Effector memory CD8-positive, alpha-beta T cell (primary cell): ENCODE data around the gene TRIB2.

ENCODE experiments used
- ATAC-seq: fragments of 150-1000 bp; cut with Tn5 transposase; replicated peaks from 2 replicates; pipeline ENCODE4 v1.10.0; 2021; ENCODE audit warnings: mild to moderate bottlenecking, moderate library complexity
- DNase-seq, 3 experiments: peaks; one replicate each; pipeline ENCODE4 v3.0.0; 2021
- H3K27ac Mint-ChIP-seq, 2 donors: one replicate each; pipeline ENCODE4 v1.8.0; 2022; ENCODE audit warnings: mild to moderate bottlenecking in 2 of 2, mixed read lengths in 2 of 2, moderate library complexity in 2 of 2
- H3K27me3 Mint-ChIP-seq, 2 donors: one replicate each; pipeline ENCODE4 v1.8.0; 2022; ENCODE audit warnings: mixed read lengths in 2 of 2
- H3K36me3 Mint-ChIP-seq: one replicate; pipeline ENCODE4 v1.8.0; 2022; ENCODE audit warnings: mild to moderate bottlenecking, moderate library complexity, mixed read lengths; ENCODE audit not compliant: insufficient read depth
- H3K4me1 Mint-ChIP-seq, 2 donors: one replicate each; pipeline ENCODE4 v1.8.0; 2022; ENCODE audit warnings: low read depth in 2 of 2, mixed read lengths in 2 of 2
- H3K4me3 Mint-ChIP-seq, 2 donors: one replicate each; pipeline ENCODE4 v1.8.0; 2022; ENCODE audit warnings: mild to moderate bottlenecking in 2 of 2, mixed read lengths in 2 of 2, moderate library complexity in 2 of 2
- H3K9me3 Mint-ChIP-seq, 2 donors: one replicate each; pipeline ENCODE4 v1.8.0; 2022; ENCODE audit warnings: mixed read lengths in 2 of 2

The TRIB2 gene

GRCh38 chr2:12684471-12684936, 32.2 kb upstream of the TRIB2 start:
- Mint-ChIP-seq H3K4me3 (no peak overlapping the region), H3K27me3 (peaks cover 6 to 12% of the 10 kb centered on the region in 2 donors), H3K4me1 (peaks cover 4 to 12% of the 10 kb centered on the region in 2 donors), H3K27ac (no peak overlapping the region), H3K36me3 (no peaks in the 10 kb centered on the region), H3K9me3 (peaks cover 0 to 5% of the 10 kb centered on the region in 2 donors)
- ATAC-seq (no peak), DNase-seq (no peak)

DNA sequence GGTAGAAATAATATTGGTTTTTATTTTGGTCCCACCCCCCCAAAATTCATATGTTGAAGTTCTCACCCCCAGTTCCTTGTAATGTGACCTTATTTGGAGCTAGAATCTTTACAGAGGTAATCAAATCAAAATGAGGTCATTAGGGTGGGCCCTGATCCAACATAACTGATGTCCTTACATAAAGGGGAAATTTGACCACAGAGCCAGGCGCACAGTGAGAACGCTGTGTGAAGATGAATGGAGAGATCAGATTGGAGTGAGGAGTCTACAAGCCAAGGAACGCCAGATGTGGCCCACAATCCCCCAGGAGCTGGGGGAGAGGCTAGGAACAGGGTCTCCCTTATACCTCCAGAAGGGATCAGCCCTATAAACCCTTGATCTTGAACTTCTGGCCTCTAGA, 31.6 kb upstream of the TRIB2 start:
- ATAC-seq = no peak
- Mint-ChIP-seq H3K36me3 (no peaks in the 10 kb centered on the region), H3K4me3 (no peak overlapping the region), H3K27me3 (peaks cover 6 to 12% of the 10 kb centered on the region in 2 donors), H3K9me3 (peaks cover 0 to 5% of the 10 kb centered on the region in 2 donors), H3K4me1 (peaks cover 4 to 12% of the 10 kb centered on the region in 2 donors), H3K27ac (no peak overlapping the region)
- no peak for DNase-seq

DNA sequence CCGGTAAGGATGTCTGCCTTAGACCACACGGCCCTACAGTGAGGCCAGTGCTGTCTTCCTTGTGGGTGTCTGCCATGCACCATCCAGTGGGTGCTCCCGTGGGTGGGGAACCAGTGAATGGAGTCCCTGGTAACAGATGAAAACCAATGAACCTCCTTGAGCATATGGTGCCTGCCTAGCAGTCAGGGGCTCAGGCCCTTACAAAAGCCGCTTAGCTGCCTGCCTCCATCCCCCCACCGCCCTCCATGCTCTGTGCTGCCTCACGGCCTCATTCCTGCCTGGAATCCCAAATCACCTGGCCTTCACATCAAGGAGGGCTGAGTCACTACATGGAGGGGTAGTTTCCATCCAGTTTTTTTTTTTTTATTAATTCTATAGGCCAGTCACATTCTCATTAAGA, 30.8 kb upstream of the TRIB2 start:
- H3K27me3 Mint-ChIP-seq = peaks cover 6 to 12% of the 10 kb centered on the region in 2 donors
- H3K4me3 Mint-ChIP-seq = no peak overlapping the region
- peaks cover 0 to 4% of the 10 kb centered on the region in 2 donors for H3K9me3 Mint-ChIP-seq
- H3K27ac Mint-ChIP-seq = no peak overlapping the region
- no peak for DNase-seq
- peaks cover 4 to 12% of the 10 kb centered on the region in 2 donors for H3K4me1 Mint-ChIP-seq
- ATAC-seq = no peak
- no peaks in the 10 kb centered on the region for H3K36me3 Mint-ChIP-seq

DNA sequence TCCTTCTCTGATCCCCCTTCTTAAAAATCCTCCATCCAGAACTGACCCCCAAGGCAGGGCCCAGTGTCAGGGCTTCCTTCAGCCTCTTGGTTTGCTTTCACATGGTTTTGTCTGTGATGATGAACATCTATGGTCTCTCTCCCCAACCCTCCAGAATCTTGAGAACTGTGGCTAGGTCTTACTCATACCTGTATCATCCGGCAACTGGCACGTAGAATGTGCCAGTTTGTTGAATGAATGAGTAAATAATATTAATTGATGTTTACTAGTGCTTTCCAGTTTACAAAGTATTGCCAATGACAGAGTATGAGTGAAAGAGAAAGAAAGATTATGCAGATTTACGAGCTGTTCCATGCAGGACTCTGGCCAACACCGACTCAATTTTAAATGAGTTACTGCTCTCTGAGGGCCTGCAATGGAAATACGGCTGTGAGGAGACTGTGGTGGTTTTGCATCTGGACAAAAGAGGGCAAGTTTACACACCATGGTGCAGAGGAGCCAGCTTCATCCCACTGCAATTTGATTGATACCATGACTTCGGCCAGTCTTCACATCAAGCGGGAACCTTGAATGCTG, 29.9 kb upstream of the TRIB2 start:
- Mint-ChIP-seq H3K27me3 (peaks cover 6 to 12% of the 10 kb centered on the region in 2 donors), H3K36me3 (no peaks in the 10 kb centered on the region), H3K9me3 (peaks cover 0 to 4% of the 10 kb centered on the region in 2 donors), H3K4me1 (peaks cover 4 to 12% of the 10 kb centered on the region in 2 donors), H3K4me3 (no peak overlapping the region), H3K27ac (no peak overlapping the region)
- DNase-seq (no peak), ATAC-seq (no peak)

- Mint-ChIP-seq H3K36me3 (no peaks in the 10 kb centered on the region), H3K4me1 (peaks cover 4 to 12% of the 10 kb centered on the region in 2 donors), H3K9me3 (peaks cover 0 to 8% of the 10 kb centered on the region in 2 donors), H3K27ac (no peak overlapping the region), H3K27me3 (peaks cover 0 to 12% of the 10 kb centered on the region in 2 donors), H3K4me3 (no peak overlapping the region)
- ATAC-seq = no peak
- no peak for DNase-seq
These were observed 28.6 kb upstream of the TRIB2 start for GRCh38 chr2:12688091-12688490.

DNA sequence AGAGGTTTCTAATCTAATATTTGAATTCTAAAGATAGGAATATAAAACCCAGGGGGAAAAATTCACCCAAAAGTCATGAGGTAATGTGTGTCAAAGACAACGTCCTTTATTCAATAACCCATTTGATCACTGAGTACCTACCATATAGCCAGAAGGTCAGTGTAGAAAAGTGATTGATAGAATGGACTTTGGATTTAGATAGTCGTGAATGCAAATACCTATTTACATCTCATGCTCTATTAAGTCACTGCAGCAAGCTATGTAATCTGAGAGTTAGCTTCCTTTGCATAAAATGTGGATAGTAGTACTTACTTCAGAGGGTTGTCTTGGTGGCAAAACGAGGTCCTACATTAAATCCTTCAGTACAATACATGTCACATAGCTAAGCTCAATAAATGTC, 27.8 kb upstream of the TRIB2 start:
- DNase-seq (no peak), ATAC-seq (no peak)
- Mint-ChIP-seq H3K4me1 (peaks cover 4 to 12% of the 10 kb centered on the region in 2 donors), H3K27ac (no peak overlapping the region), H3K4me3 (no peak overlapping the region), H3K27me3 (peaks cover 0 to 12% of the 10 kb centered on the region in 2 donors), H3K36me3 (no peaks in the 10 kb centered on the region), H3K9me3 (peaks cover 0 to 8% of the 10 kb centered on the region in 2 donors)

DNA sequence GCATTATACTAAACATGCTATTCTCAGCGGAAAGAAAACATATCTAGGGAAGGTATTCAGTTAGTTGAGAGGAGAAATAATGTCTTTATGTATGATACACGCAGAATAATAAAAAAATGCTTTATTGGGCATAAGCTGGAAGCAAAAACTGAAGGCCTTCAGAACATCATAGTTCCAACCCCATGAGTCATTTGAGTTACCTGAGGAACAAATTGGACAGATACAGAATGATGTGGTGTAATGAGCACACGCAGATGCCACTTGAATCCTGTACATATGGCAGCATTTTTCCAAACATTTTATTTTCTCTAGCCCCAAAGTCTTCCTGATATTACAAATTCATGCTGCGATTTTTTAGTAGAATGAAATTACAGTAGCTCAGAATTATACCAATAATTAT, 23.2 kb upstream of the TRIB2 start:
- Mint-ChIP-seq H3K27me3 (no peaks in the 10 kb centered on the region), H3K4me3 (no peak overlapping the region), H3K4me1 (peaks cover 0 to 2% of the 10 kb centered on the region in 2 donors), H3K9me3 (peaks cover 0 to 8% of the 10 kb centered on the region in 2 donors), H3K36me3 (no peaks in the 10 kb centered on the region), H3K27ac (no peak overlapping the region)
- DNase-seq (no peak), ATAC-seq (no peak)

DNA sequence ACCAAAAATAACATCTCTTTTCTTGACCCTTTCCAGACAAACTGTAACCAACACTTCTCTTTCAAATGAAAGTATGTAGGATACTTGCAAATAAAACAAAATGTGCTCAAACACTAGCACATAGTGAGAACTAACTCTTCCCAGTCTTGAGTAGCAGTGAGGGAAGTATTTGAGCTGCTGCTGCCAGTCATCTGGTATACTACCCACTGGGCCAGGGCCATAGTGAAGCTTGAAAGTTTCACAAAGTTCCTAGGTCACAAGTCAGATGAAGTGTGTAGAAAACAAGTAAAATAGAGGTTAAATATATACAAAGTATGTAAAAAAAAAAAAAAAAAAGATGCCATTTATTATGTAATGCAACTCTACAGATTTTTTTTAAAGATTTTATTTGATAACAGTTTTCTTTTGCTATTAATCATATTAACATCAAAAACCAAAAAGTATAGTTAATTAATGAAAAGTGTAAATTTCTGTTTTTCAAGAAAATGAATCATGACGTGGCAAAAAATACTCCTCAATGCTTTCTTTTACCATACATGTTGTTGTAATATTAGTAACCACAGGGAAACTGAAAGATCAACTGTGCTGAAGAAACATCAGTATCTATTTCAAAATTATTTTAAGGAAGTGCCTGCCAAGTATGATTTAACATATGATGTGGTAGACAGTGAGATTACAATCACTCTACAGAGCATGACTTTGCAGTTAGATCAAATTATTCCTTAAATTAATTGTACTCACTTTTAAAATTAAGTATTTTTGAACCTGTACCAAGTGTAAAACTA, 21.6 kb upstream of the TRIB2 start:
- Mint-ChIP-seq H3K27ac (no peak overlapping the region), H3K4me3 (no peak overlapping the region), H3K27me3 (no peaks in the 10 kb centered on the region), H3K36me3 (peaks cover 4% of the 10 kb centered on the region), H3K4me1 (peaks cover 2% of the 10 kb centered on the region in 2 donors), H3K9me3 (peaks cover 0 to 5% of the 10 kb centered on the region in 2 donors)
- ATAC-seq (no peak), DNase-seq (no peak)

DNA sequence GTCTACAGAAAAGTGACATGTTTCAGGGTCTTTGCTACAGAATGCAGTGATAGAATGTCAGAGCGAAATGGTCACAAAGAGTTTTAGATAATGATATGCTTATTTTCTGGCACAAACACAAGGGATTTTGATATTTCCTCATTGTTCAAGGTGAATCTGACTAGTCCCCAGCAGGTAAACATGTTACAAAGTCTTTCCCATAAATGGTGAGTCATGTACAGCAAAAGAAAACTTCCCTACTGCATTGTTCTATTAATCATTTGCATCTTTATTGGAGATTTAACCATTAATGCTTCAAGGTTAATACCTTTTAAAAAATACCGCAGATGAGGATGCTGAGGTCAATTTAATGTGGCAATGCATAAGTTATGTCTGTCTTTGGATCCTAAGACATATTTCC, 19.1 kb upstream of the TRIB2 start:
- no peak for DNase-seq
- Mint-ChIP-seq H3K4me1 (peaks cover 13 to 15% of the 10 kb centered on the region in 2 donors), H3K4me3 (no peak overlapping the region), H3K27ac (no peak overlapping the region), H3K9me3 (no peaks in the 10 kb centered on the region), H3K27me3 (no peaks in the 10 kb centered on the region), H3K36me3 (peaks cover 9% of the 10 kb centered on the region)
- no peak for ATAC-seq

DNA sequence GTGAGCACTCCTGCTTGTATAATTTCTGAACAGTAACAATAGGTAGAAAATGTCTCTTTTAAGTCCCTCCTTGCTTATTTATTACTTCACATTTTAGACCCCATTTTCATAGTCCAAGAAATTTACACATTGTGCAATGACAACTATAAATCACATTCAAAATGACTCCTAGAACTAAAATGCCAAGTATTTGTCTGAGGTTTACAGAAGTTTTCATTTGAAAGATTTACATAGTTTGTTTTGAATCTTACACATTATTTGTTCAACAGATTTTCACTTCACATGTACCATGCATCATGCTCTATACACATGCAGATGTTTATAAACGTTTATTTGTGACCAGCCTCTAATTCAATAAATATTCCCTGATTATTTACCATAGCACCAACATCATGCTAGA, 15.7 kb upstream of the TRIB2 start:
- Mint-ChIP-seq H3K36me3 (peaks cover 9% of the 10 kb centered on the region), H3K27ac (no peak overlapping the region), H3K4me3 (no peak overlapping the region), H3K4me1 (peaks cover 21 to 33% of the 10 kb centered on the region in 2 donors), H3K9me3 (no peaks in the 10 kb centered on the region), H3K27me3 (no peaks in the 10 kb centered on the region)
- no peak for ATAC-seq
- DNase-seq = no peak

DNA sequence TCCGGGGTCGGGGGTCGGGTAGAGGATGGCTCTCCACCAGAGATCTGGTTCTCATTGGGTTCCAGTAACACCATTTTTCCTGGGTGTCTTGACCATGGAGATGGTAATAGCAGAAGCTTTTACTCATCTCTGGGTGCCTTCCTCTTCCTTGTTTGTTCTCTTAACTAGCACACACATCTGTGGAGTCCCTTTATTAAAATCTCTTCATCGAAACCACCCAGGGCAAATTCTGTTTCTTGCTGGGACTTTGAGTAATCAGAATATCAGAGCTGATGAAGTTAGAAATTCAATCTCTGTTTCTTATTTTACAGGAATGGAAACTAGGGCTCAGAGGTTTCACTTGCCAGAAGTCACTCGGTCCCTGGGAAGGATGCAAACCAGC, 15.0 kb upstream of the TRIB2 start:
- DNase-seq = no peak
- peak overlapping the region in 1 of 2 donors; percentile 10 for H3K27ac Mint-ChIP-seq
- ATAC-seq = no peak
- H3K4me3 Mint-ChIP-seq = no peak overlapping the region
- peaks cover 9% of the 10 kb centered on the region for H3K36me3 Mint-ChIP-seq
- no peaks in the 10 kb centered on the region for H3K9me3 Mint-ChIP-seq
- H3K4me1 Mint-ChIP-seq = peaks cover 21 to 33% of the 10 kb centered on the region in 2 donors
- no peaks in the 10 kb centered on the region for H3K27me3 Mint-ChIP-seq

GRCh38 chr2:12702168-12703121, 14.3 kb upstream of the TRIB2 start:
- Mint-ChIP-seq H3K9me3 (no peaks in the 10 kb centered on the region), H3K36me3 (peaks cover 9% of the 10 kb centered on the region), H3K4me1 (peaks cover 21 to 33% of the 10 kb centered on the region in 2 donors), H3K4me3 (no peak overlapping the region), H3K27me3 (no peaks in the 10 kb centered on the region), H3K27ac (peak overlapping the region in 1 of 2 donors; percentile 10)
- ATAC-seq = no peak
- DNase-seq = no peak

DNA sequence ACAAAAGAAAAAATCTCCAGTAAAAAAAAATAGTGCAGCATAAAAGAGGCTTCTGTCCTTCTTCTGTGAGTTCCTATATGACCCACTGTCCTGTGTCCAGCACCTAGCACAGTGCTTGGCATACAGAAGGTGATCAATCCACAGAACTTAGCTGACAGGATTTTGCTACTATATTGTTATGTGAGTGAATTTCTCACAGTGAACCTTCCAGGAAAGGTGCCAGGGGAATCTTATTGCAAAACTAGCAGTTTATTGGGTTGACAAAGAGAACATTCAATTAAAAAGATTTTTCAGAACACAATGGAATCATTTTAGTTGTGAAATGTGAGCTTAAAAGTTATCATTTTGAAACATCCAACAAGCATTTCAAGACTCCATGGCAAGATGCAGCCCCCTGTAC, 12.4 kb upstream of the TRIB2 start:
- Mint-ChIP-seq H3K36me3 (peaks cover 5% of the 10 kb centered on the region), H3K9me3 (no peaks in the 10 kb centered on the region), H3K27ac (peak overlapping the region in 1 of 2 donors; percentile 57)

More for the DNA sequence above, 12.4 kb upstream of the TRIB2 start:
- Mint-ChIP-seq H3K4me1 (peaks cover 35 to 44% of the 10 kb centered on the region in 2 donors), H3K4me3 (no peak overlapping the region), H3K27me3 (no peaks in the 10 kb centered on the region)
- DNase-seq (no peak), ATAC-seq (no peak)
